ENCODE measurements around the gene NLRP3. TPM values are rescaled to one million over a fixed set of nuclear protein-coding genes. Genes with fewer than 3 reads are reported as not detected.

Gene NLRP3
- total and polyA plus RNA-seq, 10 of the 15 experiments (the other 5 are each of a cell fraction or from before 2014, with no cell fraction given): 1.8 to 10.4 (median 5.0) TPM

GRCh38 chr1:247444571-247444970 lies 28.6 kb downstream of the NLRP3 start:
- Histone ChIP-seq H3K9ac (ENCODE audit: control insufficient read depth, insufficient read depth, low read length) (no peak overlapping the region), H3K4me1 (ENCODE audit: control insufficient read depth, insufficient read depth, low read length) (peaks cover 11% of the 10 kb centered on the region), H4K20me1 (ENCODE audit: control insufficient read depth, insufficient read depth) (no peaks in the 10 kb centered on the region), H3K4me3 (no peak overlapping the region), H3K79me2 (ENCODE audit: control insufficient read depth, insufficient read depth, low read length) (no peaks in the 10 kb centered on the region), H3K27ac (ENCODE audit: control insufficient read depth, insufficient read depth) (no peak overlapping the region), H2AFZ (ENCODE audit: control insufficient read depth, low read depth, low read length) (no peak overlapping the region), H3K4me2 (ENCODE audit: control insufficient read depth, insufficient read depth) (no peak overlapping the region), H3K36me3 (ENCODE audit: control insufficient read depth in 2 of 2, insufficient read depth in 2 of 2, low read length in 1 of 2) (peaks cover 0 to 1% of the 10 kb centered on the region in 2 experiments; a peak in 2 of 4 replicates), H3K9me3 (replicated peaks; ENCODE audit: control insufficient read depth, insufficient read depth, low read length) (peaks cover under 1% of the 10 kb centered on the region), H3K27me3 (replicated peaks in 1 of 2; ENCODE audit: control insufficient read depth in 2 of 2, insufficient read depth in 2 of 2, low read length in 1 of 2) (no peaks in the 10 kb centered on the region)
- ChIA-PET POLR2A (no interaction called here), SMC1A (ENCODE audit: uncharacterized antibody, unreplicated experiment) (interaction anchor here (0.9 kb wide), 1 partner anchor 42 kb away, joined by 3 read pairs; no protein-coding TSS in a partner anchor), CTCF (interaction anchor here (1.1 kb wide), 1 partner anchor 41 kb away, joined by 3 read pairs; no protein-coding TSS in a partner anchor), RAD21 (ENCODE audit: unreplicated experiment) (no interaction called here)
- WGBS (ENCODE audit: insufficient coverage, insufficient replicate concordance, low lambda C conversion rate, missing lambda C conversion rate): 36% methylated on average over 6 of the region's 6 CpGs
- FAIRE-seq (no peak), DNase-seq (ENCODE audit: low read depth, low spot score) (no peak), ATAC-seq (no peak)
- intact Hi-C loops (cut with micrococcal nuclease; ENCODE audit: unreplicated experiment) (loop anchor here (5.0 kb wide), 1 partner anchor 33 kb away; no protein-coding TSS in a partner anchor), in situ Hi-C loops (cut with MboI) (no loop called here)
- no TSS peak for BruUV-seq (replicated peaks)
- TF ChIP-seq ZNF207 (IDR thresholded peaks at IDR 0.05; ENCODE audit: borderline replicate concordance) (no peak), CEBPZ (IDR thresholded peaks at IDR 0.05; ENCODE audit: low read depth, low read length) (no peak), IRF5 (IDR thresholded peaks at IDR 0.05; ENCODE audit: borderline replicate concordance) (no peak), ZNF217 (IDR thresholded peaks at IDR 0.05) (no peak), CBX3 (IDR thresholded peaks at IDR 0.05; ENCODE audit: borderline replicate concordance, low read depth) (no peak), ZNF592 (IDR thresholded peaks at IDR 0.05) (no peak), EGR1 (IDR thresholded peaks at IDR 0.05; ENCODE audit: borderline replicate concordance in 1 of 2, low read depth in 2 of 2, low read length in 2 of 2) (no peak), SIX5 (IDR thresholded peaks at IDR 0.05; ENCODE audit: low read depth, low read length, severe bottlenecking) (no peak), NFXL1 (IDR thresholded peaks at IDR 0.05; ENCODE audit: borderline replicate concordance) (no peak), STAT1 (conservative IDR thresholded peaks at IDR 0.05) (no peak), POLR2AphosphoS5 (IDR thresholded peaks at IDR 0.05; ENCODE audit: low read length) (no peak), HDGF (IDR thresholded peaks at IDR 0.05) (no peak), NFYA (IDR thresholded peaks at IDR 0.05; ENCODE audit: borderline replicate concordance, low read depth, low read length) (no peak), ZBTB33 (IDR thresholded peaks at IDR 0.05) (no peak)
